Neural progenitor cell (in vitro differentiated cells): ENCODE results near the gene DNPEP.

Source experiments
- CTCF ChIP-seq: fragments of 200-600 bp; sonication (generic); IDR thresholded peaks from 2 replicates; pipeline ENCODE4 v1.5.1; 2017; ENCODE audit warnings: antibody characterized with exemption, mild to moderate bottlenecking
- EZH2 ChIP-seq: fragments of 200-600 bp; sonication (generic); IDR thresholded peaks from 2 replicates; pipeline ENCODE4 v1.6.1; 2017; ENCODE audit warnings: antibody characterized with exemption, mild to moderate bottlenecking, moderate library complexity
- EZH2phosphoT487 ChIP-seq: fragments of 200-600 bp; sonication (generic); IDR thresholded peaks from 2 replicates; pipeline ENCODE4 v1.6.1; 2017; ENCODE audit warnings: antibody characterized with exemption

- no peak for TF ChIP-seq CTCF
- no peak for TF ChIP-seq EZH2
- no peak for TF ChIP-seq EZH2phosphoT487
Observed at GRCh38 chr2:219404291-219404910, 16.7 kb upstream of the DNPEP start.
